Body of pancreas (tissue), 4 donors: ENCODE results near the gene C16orf92. TPM values are rescaled to one million over a fixed set of nuclear protein-coding genes. Genes with fewer than 3 reads are reported as not detected.

Experiments used
- ATAC-seq: fragments of 150-250 bp; one replicate; pipeline ENCODE4 v1.9.1; 2016
- DNase-seq, 4 donors: peaks; one replicate each; pipeline ENCODE4 v3.0.0-alpha.2; 2019
- H3K27ac ChIP-seq, 4 donors: fragments of 200-600 bp; sonication (generic); 1 replicate in 3 of 4; 2 replicates in 1 of 4; pipeline versions ENCODE4 v1.5.1 to v1.6.1; 2016 to 2019; ENCODE audit warnings: mild to moderate bottlenecking in 1 of 4, mixed read lengths in 1 of 4, moderate library complexity in 1 of 4
- H3K27me3 ChIP-seq, 2 donors: fragments of 200-600 bp; sonication (generic); one replicate each; pipeline ENCODE4 v1.6.0; 2016; ENCODE audit warnings: mild to moderate bottlenecking in 1 of 2
- H3K36me3 ChIP-seq, 2 donors: fragments of 200-600 bp; sonication (generic); replicated peaks in 1 of 2; 2 replicates each; pipeline ENCODE4 v1.5.1; 2016; ENCODE audit warnings: low read depth in 2 of 2; ENCODE audit not compliant: insufficient read depth in 1 of 2
- H3K4me1 ChIP-seq: fragments of 200-600 bp; sonication (generic); one replicate; pipeline ENCODE4 v1.6.0; 2016
- H3K4me3 ChIP-seq, 2 donors: fragments of 200-600 bp; sonication (generic); 1 replicate in 1 of 2; 2 replicates in 1 of 2; pipeline ENCODE4 v1.5.1; 2016 to 2019
- H3K9me3 ChIP-seq, 3 donors: fragments of 200-600 bp; sonication (generic); 1 replicate in 2 of 3; 2 replicates in 1 of 3; pipeline ENCODE4 v1.5.1; 2016
- CTCF ChIP-seq, 7 experiments: fragments of 450-650 bp in 4 of 7; fragments of 200-600 bp in 3 of 7; sonication (generic) in 3 of 7; IDR thresholded peaks; one replicate each; pipeline ENCODE4 v1.5.1; 2016 to 2019; ENCODE audit warnings: antibody characterized with exemption in 7 of 7
- POLR2A ChIP-seq, 3 donors: fragments of 450-650 bp; IDR thresholded peaks; one replicate each; pipeline ENCODE4 v1.6.1; 2016; ENCODE audit warnings: antibody characterized with exemption in 3 of 3, mild to moderate bottlenecking in 2 of 3
- WGBS, 2 donors: methylation state at CpG; one replicate each; pipeline ENCODE4 v1.1.5; 2017; 5-methylcytosine and 5-hydroxymethylcytosine counted together
- intact Hi-C: fragments of 100-400 bp; cut with DNase I; formaldehyde crosslinking; loops from one replicate; pipeline ENCODE4 v1.15.1; 2023
- total RNA-seq, 2 donors: library from RNA; depleted of rRNA; stranded (reverse); fragments of >200 nt; gene quantifications; one replicate each; pipeline ENCODE4 v1.1.0, GENCODE V29; 2016

Gene C16orf92
- total RNA-seq, 2 donors from 2014 or later = not detected

- Histone ChIP-seq H3K27me3 (peaks cover 0 to 16% of the 10 kb centered on the region in 2 donors), H3K36me3 (no peaks in the 10 kb centered on the region), H3K9me3 (no peaks in the 10 kb centered on the region), H3K27ac (no peak overlapping the region), H3K4me3 (no peak overlapping the region), H3K4me1 (peaks cover 14% of the 10 kb centered on the region)
- WGBS, 2 donors = 45 to 82% methylated on average over 6 to 12 of the region's 20 CpGs
- intact Hi-C loops = loop anchor here (10.0 kb wide), 1 partner anchor 330 kb away; no protein-coding TSS in a partner anchor
- TF ChIP-seq POLR2A (IDR thresholded peaks at IDR 0.05) (no peak), CTCF (IDR thresholded peaks at IDR 0.05) (no peak)
- DNase-seq (no peak), ATAC-seq (no peak)
Measured at GRCh38 chr16:30025156-30025555, 2.2 kb downstream of the C16orf92 start.

- WGBS, 2 donors = 0 to 38% methylated on average over 1 to 7 of the region's 7 CpGs
- intact Hi-C loops = loop anchor here (10.0 kb wide), 1 partner anchor 331 kb away; no protein-coding TSS in a partner anchor
- ATAC-seq (no peak), DNase-seq (no peak)
- H3K9me3 ChIP-seq = no peaks in the 10 kb centered on the region
- H3K27ac ChIP-seq = no peak overlapping the region
- TF ChIP-seq CTCF (IDR thresholded peaks at IDR 0.05) (no peak), POLR2A (IDR thresholded peaks at IDR 0.05) (no peak)
- H3K36me3 ChIP-seq = no peaks in the 10 kb centered on the region
- no peak overlapping the region for H3K4me3 ChIP-seq
- peaks cover 14% of the 10 kb centered on the region for H3K4me1 ChIP-seq
- peaks cover 0 to 16% of the 10 kb centered on the region in 2 donors for H3K27me3 ChIP-seq
Measured at GRCh38 chr16:30025574-30025973, 2.6 kb downstream of the C16orf92 start.

- intact Hi-C loops = loop anchor here (10.0 kb wide), 1 partner anchor 332 kb away; no protein-coding TSS in a partner anchor
- TF ChIP-seq POLR2A (IDR thresholded peaks at IDR 0.05) = no peak
- no peak for TF ChIP-seq CTCF (IDR thresholded peaks at IDR 0.05)
- 68 to 79% methylated on average over 7 of the region's 18 CpGs for whole genome bisulfite sequencing, 2 donors
- Histone ChIP-seq H3K4me1 (peaks cover 10% of the 10 kb centered on the region), H3K9me3 (no peaks in the 10 kb centered on the region), H3K36me3 (no peaks in the 10 kb centered on the region), H3K27me3 (peaks cover 0 to 22% of the 10 kb centered on the region in 2 donors), H3K4me3 (no peak overlapping the region), H3K27ac (no peak overlapping the region)
- DNase-seq (no peak), ATAC-seq (no peak)
Measured at GRCh38 chr16:30026449-30026848, 3.5 kb downstream of the C16orf92 start.

- H3K27ac ChIP-seq = no peak overlapping the region
- no peak for ATAC-seq
- H3K36me3 ChIP-seq = no peaks in the 10 kb centered on the region
- peaks cover 0 to 31% of the 10 kb centered on the region in 2 donors for H3K27me3 ChIP-seq
- H3K4me1 ChIP-seq = peaks cover 8% of the 10 kb centered on the region
- no peak for TF ChIP-seq POLR2A (IDR thresholded peaks at IDR 0.05)
- intact Hi-C loops = loop anchor here (10.0 kb wide), 1 partner anchor 333 kb away; no protein-coding TSS in a partner anchor
- H3K4me3 ChIP-seq = no peak overlapping the region
- DNase-seq = no peak
- WGBS, 2 donors = 39 to 54% methylated on average over 13 of the region's 13 CpGs
- no peaks in the 10 kb centered on the region for H3K9me3 ChIP-seq
Measured at GRCh38 chr16:30027588-30028437, 4.8 kb downstream of the C16orf92 start.

- H3K9me3 ChIP-seq = no peaks in the 10 kb centered on the region
- WGBS, 2 donors = 19 to 21% methylated on average over 2 to 18 of the region's 18 CpGs
- no peaks in the 10 kb centered on the region for H3K36me3 ChIP-seq
- peaks cover 0 to 31% of the 10 kb centered on the region in 2 donors for H3K27me3 ChIP-seq
- H3K4me1 ChIP-seq = peaks cover 8% of the 10 kb centered on the region
- H3K27ac ChIP-seq = no peak overlapping the region
- intact Hi-C loops = loop anchor here (10.0 kb wide), 1 partner anchor 334 kb away; no protein-coding TSS in a partner anchor
- TF ChIP-seq POLR2A (IDR thresholded peaks at IDR 0.05) (no peak), CTCF (IDR thresholded peaks at IDR 0.05) (no peak)
- DNase-seq (no peak), ATAC-seq (no peak)
- no peak overlapping the region for H3K4me3 ChIP-seq
Measured at GRCh38 chr16:30028438-30029076, 5.6 kb downstream of the C16orf92 start.
